Liver (tissue), 9 donors: Measurements from ENCODE around the gene BZW2. TPM values are rescaled to one million over a fixed set of nuclear protein-coding genes. Genes with fewer than 3 reads are reported as not detected.

ENCODE experiments used
- DNase-seq: peaks from one replicate; pipeline ENCODE4 v3.0.0-alpha.2; 2017; ENCODE audit warnings: low spot score
- H3K27ac ChIP-seq, 2 donors: one replicate each; pipeline ENCODE4 v1.7.0; 2013; ENCODE audit warnings: inconsistent platforms in 2 of 2, low read length in 2 of 2, control low read depth in 1 of 2, low read depth in 1 of 2, mild to moderate bottlenecking in 1 of 2
- H3K27me3 ChIP-seq, 4 donors: one replicate each; pipeline versions ENCODE4 v1.6.1 to v1.7.0; 2013; ENCODE audit warnings: low read length in 3 of 4, inconsistent platforms in 1 of 4, mild to moderate bottlenecking in 1 of 4, moderate library complexity in 1 of 4; ENCODE audit not compliant: control insufficient read depth in 4 of 4, insufficient read depth in 4 of 4
- H3K36me3 ChIP-seq, 4 donors: one replicate each; pipeline versions ENCODE4 v1.6.1 to v1.7.0; 2013; ENCODE audit warnings: low read length in 3 of 4, mild to moderate bottlenecking in 3 of 4, low read depth in 1 of 4, moderate library complexity in 1 of 4; ENCODE audit not compliant: control insufficient read depth in 4 of 4, insufficient read depth in 3 of 4
- H3K4me1 ChIP-seq, 4 donors: one replicate each; pipeline versions ENCODE4 v1.6.1 to v1.7.0; 2013; ENCODE audit warnings: low read length in 3 of 4, mild to moderate bottlenecking in 3 of 4, moderate library complexity in 1 of 4; ENCODE audit not compliant: control insufficient read depth in 4 of 4, insufficient read depth in 4 of 4
- H3K4me3 ChIP-seq, 3 donors: one replicate each; pipeline versions ENCODE4 v1.6.1 to v1.7.0; 2013; ENCODE audit warnings: low read length in 3 of 3, control low read depth in 1 of 3, low read depth in 1 of 3, mild to moderate bottlenecking in 1 of 3
- H3K9ac ChIP-seq, 2 donors: one replicate each; pipeline ENCODE4 v1.7.0; 2013; ENCODE audit warnings: low read length in 2 of 2, mild to moderate bottlenecking in 2 of 2, moderate library complexity in 2 of 2, control low read depth in 1 of 2, low read depth in 1 of 2
- H3K9me3 ChIP-seq, 4 donors: one replicate each; pipeline versions ENCODE4 v1.6.1 to v1.7.0; 2013; ENCODE audit warnings: low read length in 3 of 4; ENCODE audit not compliant: control insufficient read depth in 4 of 4
- EGR1 ChIP-seq, 2 donors: IDR thresholded peaks; 2 replicates each; pipeline ENCODE4 v1.6.1; 2016 to 2018; ENCODE audit warnings: antibody characterized with exemption in 2 of 2, low read depth in 2 of 2
- FOXA1 ChIP-seq: IDR thresholded peaks from 2 replicates; pipeline ENCODE4 v1.6.1; 2016; ENCODE audit warnings: antibody characterized with exemption
- FOXA2 ChIP-seq: IDR thresholded peaks from 2 replicates; pipeline ENCODE4 v1.6.1; 2016; ENCODE audit warnings: antibody characterized with exemption
- GABPA ChIP-seq, 2 donors: IDR thresholded peaks in 1 of 2; conservative IDR thresholded peaks in 1 of 2; 2 replicates each; pipeline ENCODE4 v1.6.1; 2016; ENCODE audit warnings: antibody characterized with exemption in 2 of 2, mild to moderate bottlenecking in 1 of 2, moderate library complexity in 1 of 2
- HNF4A ChIP-seq, 2 donors: conservative IDR thresholded peaks; 2 replicates each; pipeline ENCODE4 v1.6.1; 2016; ENCODE audit warnings: antibody characterized with exemption in 2 of 2, mild to moderate bottlenecking in 2 of 2
- HNF4G ChIP-seq: IDR thresholded peaks from 2 replicates; pipeline ENCODE4 v1.6.1; 2016; ENCODE audit warnings: antibody characterized with exemption
- JUND ChIP-seq, 2 donors: IDR thresholded peaks; 2 replicates each; pipeline ENCODE4 v1.6.1; 2016; ENCODE audit warnings: antibody characterized with exemption in 2 of 2
- MAX ChIP-seq: IDR thresholded peaks from 2 replicates; pipeline ENCODE4 v1.6.1; 2016; ENCODE audit warnings: antibody characterized with exemption
- NR2F2 ChIP-seq: IDR thresholded peaks from 2 replicates; pipeline ENCODE4 v1.6.1; 2016; ENCODE audit warnings: antibody characterized with exemption
- RAD21 ChIP-seq, 2 donors: IDR thresholded peaks; 2 replicates each; pipeline ENCODE4 v1.6.1; 2016; ENCODE audit warnings: antibody characterized with exemption in 2 of 2, mild to moderate bottlenecking in 2 of 2
- REST ChIP-seq: IDR thresholded peaks from 2 replicates; pipeline ENCODE4 v1.6.1; 2016; ENCODE audit warnings: antibody characterized with exemption, mild to moderate bottlenecking
- RXRA ChIP-seq, 2 donors: IDR thresholded peaks; 2 replicates each; pipeline ENCODE4 v1.6.1; 2017 to 2018; ENCODE audit warnings: antibody characterized with exemption in 2 of 2, mild to moderate bottlenecking in 1 of 2
- SP1 ChIP-seq: IDR thresholded peaks from 2 replicates; pipeline ENCODE4 v1.6.1; 2018; ENCODE audit warnings: antibody characterized with exemption, mild to moderate bottlenecking
- TAF1 ChIP-seq: conservative IDR thresholded peaks from 2 replicates; pipeline ENCODE4 v1.6.1; 2016; ENCODE audit warnings: antibody characterized with exemption, mild to moderate bottlenecking
- YY1 ChIP-seq: IDR thresholded peaks from 2 replicates; pipeline ENCODE4 v1.6.1; 2016; ENCODE audit warnings: antibody characterized with exemption, mild to moderate bottlenecking
- ZBTB33 ChIP-seq: IDR thresholded peaks from 2 replicates; pipeline ENCODE4 v1.6.1; 2016; ENCODE audit warnings: antibody characterized with exemption
- WGBS: extraction: QIAGEN DNeasy Blood & Tissue Kit; methylation state at CpG from one replicate; pipeline ENCODE4 v1.1.7; 2013; 5-methylcytosine and 5-hydroxymethylcytosine counted together
- polyA plus RNA-seq, 2 donors: library from polyadenylated mRNA; stranded (reverse) in 1 of 2; unstranded in 1 of 2; fragments of 200-250 nt in 1 of 2; fragments of >200 nt in 1 of 2; fragmentation: Nextera tagmentation in 1 of 2; extraction: Ambion mirVana in 1 of 2; gene quantifications; one replicate each; pipeline versions ENCODE4 v1.2.1 to v1.2.3, GENCODE V29; 2013 to 2015
- total RNA-seq, 2 donors: library from RNA; depleted of rRNA; stranded (reverse); fragments of >200 nt; gene quantifications; one replicate each; pipeline ENCODE4 v1.2.3, GENCODE V29; 2014
- TF ChIP-seq, protein P1 (sequence below): IDR thresholded peaks from 2 replicates; pipeline ENCODE4 v1.6.1; 2016; ENCODE audit warnings: antibody characterized with exemption
- TF ChIP-seq, protein P2 (sequence below): fragments of 150-350 bp; IDR thresholded peaks from 2 replicates; pipeline ENCODE4 v1.5.1; 2017; ENCODE audit warnings: improper control_type of control experiment, low read depth, low read length; ENCODE audit not compliant: missing input control
- donor health status: healthy.
- donor health status: healthy.
- donor health status: healthy.
- donor health status: healthy.
- donor health status: healthy.

The BZW2 gene
- total and polyA plus RNA-seq, 4 donors = 10.9 to 18.6 (median 13.1) TPM

DNA sequence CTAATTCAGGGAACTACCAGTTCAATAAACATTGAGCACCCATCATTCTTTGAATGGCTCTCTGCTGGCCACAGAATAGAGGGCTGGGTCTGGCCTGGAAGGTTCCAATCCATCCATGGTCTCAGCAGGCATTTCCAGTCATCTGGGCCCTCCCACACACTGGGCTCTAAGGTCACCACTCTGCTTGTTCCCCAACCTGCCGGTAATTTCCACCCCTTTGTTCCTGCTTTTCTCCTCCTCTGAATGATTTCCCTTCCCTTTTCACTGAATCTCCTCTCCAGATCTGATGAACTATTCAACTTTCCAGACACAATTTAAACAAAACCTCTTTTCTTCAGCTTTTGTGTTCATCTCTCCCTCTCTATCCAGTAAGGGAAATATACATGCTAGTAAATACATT is 2.6 kb downstream of the BZW2 start:
- H3K9ac ChIP-seq = no peak overlapping the region
- H3K36me3 ChIP-seq = no peaks in the 10 kb centered on the region
- no peaks in the 10 kb centered on the region for H3K27me3 ChIP-seq
- WGBS = 71% methylated on average over 1 of the region's 1 CpG
- peaks cover 0 to 24% (median 13%) of the 10 kb centered on the region in 4 donors for H3K4me1 ChIP-seq
- TF ChIP-seq GABPA (IDR thresholded peaks at IDR 0.05 in 1 of 2, conservative IDR thresholded peaks at IDR 0.05 in 1 of 2) (no peak), REST (no peak), YY1 (no peak), EGR1 (IDR thresholded peaks at IDR 0.05; ENCODE audit: low read depth in 2 of 2) (no peak), RAD21 (IDR thresholded peaks at IDR 0.05) (no peak), HNF4G (no peak), SP1 (no peak), TAF1 (no peak), FOXA2 (no peak), NR2F2 (no peak), ZBTB33 (no peak), JUND (IDR thresholded peaks at IDR 0.05) (no peak), MAX (no peak), RXRA (IDR thresholded peaks at IDR 0.05) (no peak), FOXA1 (no peak), HNF4A (conservative IDR thresholded peaks at IDR 0.05) (no peak)
- TF ChIP-seq, protein P1, sequence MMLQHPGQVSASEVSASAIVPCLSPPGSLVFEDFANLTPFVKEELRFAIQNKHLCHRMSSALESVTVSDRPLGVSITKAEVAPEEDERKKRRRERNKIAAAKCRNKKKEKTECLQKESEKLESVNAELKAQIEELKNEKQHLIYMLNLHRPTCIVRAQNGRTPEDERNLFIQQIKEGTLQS = no peak
- TF ChIP-seq, protein P2, sequence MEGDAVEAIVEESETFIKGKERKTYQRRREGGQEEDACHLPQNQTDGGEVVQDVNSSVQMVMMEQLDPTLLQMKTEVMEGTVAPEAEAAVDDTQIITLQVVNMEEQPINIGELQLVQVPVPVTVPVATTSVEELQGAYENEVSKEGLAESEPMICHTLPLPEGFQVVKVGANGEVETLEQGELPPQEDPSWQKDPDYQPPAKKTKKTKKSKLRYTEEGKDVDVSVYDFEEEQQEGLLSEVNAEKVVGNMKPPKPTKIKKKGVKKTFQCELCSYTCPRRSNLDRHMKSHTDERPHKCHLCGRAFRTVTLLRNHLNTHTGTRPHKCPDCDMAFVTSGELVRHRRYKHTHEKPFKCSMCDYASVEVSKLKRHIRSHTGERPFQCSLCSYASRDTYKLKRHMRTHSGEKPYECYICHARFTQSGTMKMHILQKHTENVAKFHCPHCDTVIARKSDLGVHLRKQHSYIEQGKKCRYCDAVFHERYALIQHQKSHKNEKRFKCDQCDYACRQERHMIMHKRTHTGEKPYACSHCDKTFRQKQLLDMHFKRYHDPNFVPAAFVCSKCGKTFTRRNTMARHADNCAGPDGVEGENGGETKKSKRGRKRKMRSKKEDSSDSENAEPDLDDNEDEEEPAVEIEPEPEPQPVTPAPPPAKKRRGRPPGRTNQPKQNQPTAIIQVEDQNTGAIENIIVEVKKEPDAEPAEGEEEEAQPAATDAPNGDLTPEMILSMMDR = no peak
- no peak for DNase-seq
- H3K9me3 ChIP-seq = no peaks in the 10 kb centered on the region
- no peak overlapping the region for H3K27ac ChIP-seq
- H3K4me3 ChIP-seq = no peak overlapping the region
